ENCODE measurements around the gene PDSS2.

GRCh38 chr6:107331409-107332386 lies 127.7 kb downstream of the PDSS2 start:
- TF ChIP-seq MEIS2 (IDR thresholded peaks at IDR 0.05; ENCODE audit: partially characterized antibody) (no peak), RAD21 (CRISPR knock-in tag; conservative IDR thresholded peaks at IDR 0.05 in 1 of 2, IDR thresholded peaks at IDR 0.05 in 1 of 2) (no peak), POLR2A (conservative IDR thresholded peaks at IDR 0.05) (no peak), CHD1 (IDR thresholded peaks at IDR 0.05; ENCODE audit: low read length) (no peak), CTCF (IDR thresholded peaks at IDR 0.05 in 2 of 3, conservative IDR thresholded peaks at IDR 0.05 in 1 of 3; ENCODE audit: insufficient read depth in 2 of 3, low read depth in 1 of 3, low read length in 3 of 3) (no peak)
